SU-DHL-6 (cell line): ENCODE data around the gene LRRC75B.
"Not testable (repeated sequence)": the region's sequence is repeated elsewhere in the genome, so short reads cannot be mapped to it uniquely, and the experiment has no call there.

Experiments
- H2AFZ ChIP-seq: fragments of 200-600 bp; sonication (generic); 2 replicates; pipeline ENCODE4 v1.6.1; 2014; ENCODE audit warnings: low read depth, mild to moderate bottlenecking, moderate library complexity, mixed read lengths, antibody characterized with exemption, low read length; ENCODE audit not compliant: severe bottlenecking
- H3F3A ChIP-seq: fragments of 200-600 bp; shearing (Covaris generic); 2 replicates; pipeline ENCODE4 v1.6.0; 2016; ENCODE audit warnings: antibody characterized with exemption, mild to moderate bottlenecking; ENCODE audit not compliant: insufficient read depth
- H3K27ac ChIP-seq: fragments of 200-600 bp; sonication (generic); 2 replicates; pipeline ENCODE4 v1.5.1; 2016; ENCODE audit warnings: low read depth, mild to moderate bottlenecking, low read length, moderate library complexity, mixed read lengths
- H3K27me3 ChIP-seq: fragments of 200-600 bp; sonication (generic), shearing (Covaris generic); 2 replicates; pipeline ENCODE4 v1.6.0; 2014; ENCODE audit warnings: mild to moderate bottlenecking, low read length
- H3K36me3 ChIP-seq: fragments of 200-600 bp; sonication (generic); 2 replicates; pipeline ENCODE4 v1.6.1; 2014; ENCODE audit warnings: mild to moderate bottlenecking, low read length, mixed read lengths
- H3K4me2 ChIP-seq: fragments of 300-600, 200-600 bp; shearing (Covaris generic), sonication (generic); 2 replicates; pipeline ENCODE4 v1.6.0; 2014; ENCODE audit warnings: low read length, low read depth, mild to moderate bottlenecking; ENCODE audit not compliant: poor library complexity, severe bottlenecking
- H3K4me3 ChIP-seq: fragments of 200-600 bp; sonication (generic); 2 replicates; pipeline ENCODE4 v1.5.1; 2014; ENCODE audit warnings: antibody characterized with exemption, low read length, mild to moderate bottlenecking, mixed read lengths; ENCODE audit not compliant: insufficient read depth, poor library complexity, severe bottlenecking
- H3K79me2 ChIP-seq: fragments of 200-600 bp; sonication (generic); 2 replicates; pipeline ENCODE4 v1.6.1; 2014; ENCODE audit warnings: mild to moderate bottlenecking, low read length, moderate library complexity; ENCODE audit not compliant: insufficient read depth
- H3K9ac ChIP-seq: fragments of 200-600 bp; sonication (generic); 2 replicates; pipeline ENCODE4 v1.7.0; 2014; ENCODE audit warnings: mild to moderate bottlenecking, low read length
- H3K9me2 ChIP-seq: fragments of 200-600 bp; sonication (generic); replicated peaks from 2 replicates; pipeline ENCODE4 v1.6.1; 2014; ENCODE audit warnings: low read length; ENCODE audit not compliant: insufficient read depth
- H3K9me3 ChIP-seq: fragments of 200-600 bp; sonication (generic); 2 replicates; pipeline ENCODE4 v1.6.1; 2014; ENCODE audit warnings: low read length, mixed read lengths; ENCODE audit not compliant: insufficient read depth
- H4K20me1 ChIP-seq: fragments of 200-600 bp; sonication (generic); 2 replicates; pipeline ENCODE4 v1.6.1; 2014; ENCODE audit warnings: low read depth, mild to moderate bottlenecking, antibody characterized with exemption, low read length, moderate library complexity, mixed read lengths

The LRRC75B gene

DNA sequence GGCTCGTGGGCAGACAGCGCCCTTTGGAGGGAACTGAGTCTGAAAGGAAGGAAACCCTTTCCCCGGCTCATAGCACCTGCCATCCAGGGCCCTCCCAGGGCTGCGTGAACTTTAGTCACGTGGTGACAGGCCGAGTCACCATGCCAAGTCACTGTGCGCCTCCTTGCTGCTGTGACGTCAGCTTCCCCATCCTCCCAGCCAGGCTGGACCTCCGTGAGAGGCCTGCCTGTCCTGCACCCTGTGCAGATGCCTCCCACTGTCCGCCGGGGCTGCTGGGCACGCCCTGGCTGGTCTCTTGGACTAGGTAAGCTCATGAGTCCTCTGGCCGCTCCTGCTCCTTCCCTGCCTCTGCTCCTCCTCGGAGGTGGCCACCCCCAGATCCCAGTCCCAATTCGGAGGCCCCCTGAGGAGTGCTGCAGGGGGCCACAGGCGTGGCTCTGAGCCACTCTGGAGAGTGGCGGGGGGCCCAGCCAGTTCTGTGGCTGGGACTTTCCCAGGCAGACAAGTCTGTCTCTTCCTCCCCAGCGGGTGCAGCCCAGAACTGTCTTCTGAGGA, 14.6 kb upstream of the LRRC75B start:
- Histone ChIP-seq H3K4me2 (peak overlapping the region; percentile 38), H2AFZ (peak overlapping the region; percentile 90), H3K9ac (peak overlapping the region; percentile 14; the same call in 1 of the 2 replicates)
- H3K9me3 ChIP-seq, H4K20me1 ChIP-seq, H3K36me3 ChIP-seq, H3K9me2 ChIP-seq, H3K79me2 ChIP-seq, H3K4me3 ChIP-seq, H3K27ac ChIP-seq, H3F3A ChIP-seq, H3K27me3 ChIP-seq: not testable (repeated sequence)

DNA sequence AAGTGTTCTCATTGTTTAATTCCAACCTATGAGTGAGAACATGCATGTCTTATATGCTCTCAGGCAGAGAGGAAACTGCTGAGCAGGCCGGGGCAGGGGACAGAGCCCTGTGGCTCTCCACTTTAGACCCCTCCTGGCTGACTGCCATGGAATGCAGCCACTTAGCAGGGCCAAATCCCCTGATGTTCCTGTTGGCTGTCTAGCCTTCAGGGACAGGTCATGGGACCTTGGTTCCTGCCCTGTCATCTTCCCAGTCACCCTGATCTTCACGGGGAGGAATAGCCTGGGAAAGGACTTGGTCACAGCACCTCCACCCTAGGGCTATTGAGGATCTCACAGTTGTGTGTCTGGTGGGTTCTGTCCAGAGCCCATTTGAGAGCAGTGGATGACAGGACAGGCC, 13.5 kb upstream of the LRRC75B start:
- not testable (repeated sequence) for H3K9me3 ChIP-seq, H3K36me3 ChIP-seq, H3K27me3 ChIP-seq, H3F3A ChIP-seq, H3K27ac ChIP-seq, H3K9me2 ChIP-seq, H4K20me1 ChIP-seq, H3K4me2 ChIP-seq, H3K79me2 ChIP-seq, H2AFZ ChIP-seq, H3K9ac ChIP-seq, H3K4me3 ChIP-seq

DNA sequence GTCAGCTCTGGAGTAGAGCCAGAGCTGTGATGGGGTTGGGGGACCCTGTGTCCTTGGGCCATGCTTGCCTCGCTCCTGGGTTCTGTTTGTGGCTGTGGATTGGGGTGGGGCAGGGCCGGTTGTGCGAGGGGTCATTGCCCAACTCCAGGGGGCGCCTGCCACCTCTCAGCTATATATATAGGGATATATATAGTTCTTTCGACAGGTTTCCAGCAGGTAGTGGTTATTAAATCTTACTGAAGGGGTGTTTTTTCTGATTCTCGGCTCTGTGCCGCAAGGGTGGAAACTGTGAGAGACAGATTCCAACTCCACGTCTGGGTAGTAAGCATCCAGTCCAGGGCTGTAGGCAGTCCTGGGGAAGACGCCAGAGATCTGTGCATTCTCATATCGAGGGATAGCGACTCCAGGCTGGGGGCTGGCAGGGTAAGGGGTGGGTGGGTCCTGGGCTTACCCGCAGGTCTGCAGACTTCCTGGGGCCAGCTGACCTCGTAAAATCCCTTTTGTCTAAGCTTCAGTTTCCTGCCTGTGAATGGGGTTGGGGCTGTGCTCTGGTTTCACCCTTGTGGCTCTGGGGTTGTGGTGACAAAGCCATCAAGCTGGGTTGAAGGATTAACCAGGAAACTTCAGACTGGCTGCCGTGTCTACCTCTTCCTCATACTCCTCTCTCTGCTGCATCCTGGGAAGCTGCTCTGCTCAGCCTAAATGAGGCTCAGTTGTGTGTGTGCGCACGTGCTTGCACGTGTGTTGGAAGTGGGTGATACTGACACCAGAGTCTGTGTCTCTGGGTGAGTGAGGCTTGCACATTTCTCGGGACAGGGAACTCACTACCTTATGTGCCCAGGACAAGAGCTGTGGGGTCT, 11.1 kb upstream of the LRRC75B start:
- H3K79me2 ChIP-seq, H3K27me3 ChIP-seq, H3K9me2 ChIP-seq, H3K27ac ChIP-seq, H2AFZ ChIP-seq, H3K36me3 ChIP-seq, H3K9me3 ChIP-seq, H3K4me3 ChIP-seq, H3K4me2 ChIP-seq, H3K9ac ChIP-seq, H4K20me1 ChIP-seq, H3F3A ChIP-seq: not testable (repeated sequence)

DNA sequence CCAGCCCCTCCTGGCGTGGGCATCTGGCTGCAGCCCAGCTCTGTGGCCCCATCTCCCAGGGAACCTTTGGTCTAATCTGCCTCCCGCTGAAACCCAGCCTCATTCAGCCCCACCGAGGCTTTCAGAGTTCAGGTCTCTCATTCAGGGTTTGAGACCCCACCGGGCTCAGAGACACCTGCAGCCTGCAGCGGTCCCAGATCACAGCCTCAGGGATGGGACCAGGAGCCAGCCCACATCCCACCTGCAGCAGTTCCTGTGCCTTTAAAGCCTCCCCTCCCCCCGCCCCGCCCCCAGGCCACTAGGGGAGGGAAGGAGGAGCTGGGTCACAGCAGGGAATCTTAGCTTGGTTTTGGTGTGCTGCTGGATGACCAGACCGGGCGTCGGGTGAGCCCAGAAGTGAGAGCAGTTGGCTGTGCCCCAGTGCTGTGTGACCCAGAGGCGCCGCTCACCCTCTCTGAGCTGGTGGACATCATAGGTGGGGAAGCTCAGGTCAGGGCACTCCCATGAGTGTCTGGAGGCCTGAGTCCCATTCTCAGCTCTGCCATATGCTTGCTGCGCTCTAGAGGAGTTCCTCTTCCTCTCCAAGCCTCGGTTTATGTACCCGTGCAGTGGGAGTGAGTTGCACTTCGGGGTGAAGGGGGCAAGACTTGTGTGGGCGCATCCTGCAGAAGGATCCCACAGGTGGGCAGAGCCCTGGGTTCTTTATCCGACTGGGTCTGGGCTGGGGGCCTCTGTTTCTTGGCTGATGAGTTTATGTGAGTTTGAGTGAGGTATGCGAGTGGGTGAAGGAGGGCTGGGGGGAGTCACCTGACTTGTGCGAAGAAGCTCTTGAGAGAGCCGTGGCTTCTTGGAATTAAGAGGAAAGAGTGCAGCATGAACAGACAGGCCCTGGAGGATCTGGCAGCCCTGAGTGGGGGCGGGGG, 10.2 kb upstream of the LRRC75B start, which contains the start of gene GGT1:
TSS of gene GGT1 (plus strand) at position 347 of the 923 bp plus-strand sequence. CDS start 7,889 bp downstream, outside the sequence.
- H3K79me2 ChIP-seq, H3K4me3 ChIP-seq, H3K9me2 ChIP-seq, H4K20me1 ChIP-seq, H3K27ac ChIP-seq, H2AFZ ChIP-seq, H3K36me3 ChIP-seq, H3F3A ChIP-seq, H3K27me3 ChIP-seq, H3K4me2 ChIP-seq, H3K9me3 ChIP-seq, H3K9ac ChIP-seq: not testable (repeated sequence)

DNA sequence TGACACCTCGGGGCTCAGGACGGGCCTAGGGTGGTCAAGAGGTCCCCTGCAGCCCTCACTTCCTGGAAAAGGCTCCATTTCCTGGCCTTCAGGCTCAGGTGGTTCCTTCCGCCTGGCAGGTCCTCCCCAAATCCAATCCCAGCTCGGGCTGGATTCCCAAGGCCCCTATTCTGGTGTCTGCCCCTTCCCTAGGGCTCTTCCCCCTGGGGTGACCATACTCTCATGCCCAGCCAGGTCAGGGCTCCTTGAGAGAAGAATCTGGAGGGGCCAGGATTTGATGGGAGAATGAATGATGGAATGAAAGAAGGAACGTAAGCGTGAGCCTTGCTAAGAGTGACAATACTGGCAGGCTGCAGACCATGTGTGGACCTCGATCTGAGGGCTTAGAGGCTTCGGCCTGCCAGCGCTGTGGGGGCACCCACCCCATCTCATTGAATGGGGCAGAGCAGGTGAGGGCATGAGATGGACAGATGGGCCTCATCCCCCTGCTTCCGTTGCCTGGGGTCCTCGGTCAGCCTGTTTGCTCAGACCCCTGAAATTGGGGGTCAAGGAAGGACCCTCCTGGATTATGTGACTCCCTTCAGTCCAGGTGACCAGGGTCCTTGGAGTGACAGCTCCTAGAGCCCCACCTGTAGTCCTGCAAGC, 9.4 kb upstream of the LRRC75B start:
- H3K27me3 ChIP-seq, H4K20me1 ChIP-seq, H3F3A ChIP-seq, H3K9me3 ChIP-seq, H3K4me2 ChIP-seq, H2AFZ ChIP-seq, H3K4me3 ChIP-seq, H3K9ac ChIP-seq, H3K79me2 ChIP-seq, H3K36me3 ChIP-seq, H3K9me2 ChIP-seq, H3K27ac ChIP-seq: not testable (repeated sequence)
